MCF 10A (cell line): ENCODE data around the gene CYP27C1. TPM values are rescaled to one million over a fixed set of nuclear protein-coding genes. Genes with fewer than 3 reads are reported as not detected.

Experiments
- BruUV-seq: library from RNA; stranded (reverse); fragments of 400-500 nt; replicated peaks from 2 replicates; lab custom pipeline; 2021; lab: Mats Ljungman, UMichigan
- CTCF ChIA-PET: fragments of 300-600 bp; sonication (Branson Sonifier 250); formaldehyde crosslinking; extraction: SDS; loops from one replicate; lab custom pipeline; 2021; ENCODE audit warnings: antibody characterized with exemption, inconsistent platforms; lab: Yijun Ruan, JAX
- POLR2A ChIA-PET: fragments of 300-600, 350-650 bp; sonication (Branson Sonifier 250); formaldehyde crosslinking; extraction: SDS; loops from one replicate; lab custom pipeline; 2020; ENCODE audit warnings: antibody characterized with exemption, inconsistent platforms; lab: Yijun Ruan, JAX
- DNase-seq: peaks from one replicate; pipeline ENCODE4 v3.0.0-alpha.2; 2018; ENCODE audit not compliant: unreplicated experiment
- H3K27ac Mint-ChIP-seq: one replicate; pipeline ENCODE4 v1.8.0; 2022; ENCODE audit warnings: mild to moderate bottlenecking, low read depth, mixed read lengths; ENCODE audit not compliant: unreplicated experiment
- H3K27me3 Mint-ChIP-seq: one replicate; pipeline ENCODE4 v1.8.0; 2022; ENCODE audit warnings: mixed read lengths; ENCODE audit not compliant: insufficient read depth, unreplicated experiment
- H3K36me3 Mint-ChIP-seq: one replicate; pipeline ENCODE4 v1.8.0; 2022; ENCODE audit warnings: mild to moderate bottlenecking, moderate library complexity, mixed read lengths; ENCODE audit not compliant: insufficient read depth, unreplicated experiment
- H3K4me1 Mint-ChIP-seq: one replicate; pipeline ENCODE4 v1.8.0; 2022; ENCODE audit warnings: mixed read lengths; ENCODE audit not compliant: insufficient read depth, unreplicated experiment
- H3K4me3 Mint-ChIP-seq: one replicate; pipeline ENCODE4 v1.8.0; 2022; ENCODE audit warnings: mild to moderate bottlenecking, moderate library complexity, mixed read lengths; ENCODE audit not compliant: unreplicated experiment
- H3K9me3 Mint-ChIP-seq: one replicate; pipeline ENCODE4 v1.8.0; 2022; ENCODE audit warnings: mixed read lengths; ENCODE audit not compliant: unreplicated experiment
- CTCF ChIP-seq: fragments of 200-600 bp; IDR thresholded peaks from one replicate; pipeline ENCODE4 v1.8.0; 2022; ENCODE audit warnings: antibody characterized with exemption, mild to moderate bottlenecking; ENCODE audit not compliant: unreplicated experiment
- intact Hi-C: fragments of 100-400 bp; cut with micrococcal nuclease; formaldehyde crosslinking; loops from 2 replicates; pipeline ENCODE4 v1.14.1; 2022
- total RNA-seq: library from RNA; stranded (reverse); gene quantifications from 2 replicates; pipeline ENCODE4 v1.2.3, GENCODE V29; 2022

CYP27C1 gene
- total RNA-seq, 1 experiment from 2014 or later: not detected

GRCh38 chr2:127155947-127156346 lies 64.2 kb downstream of the CYP27C1 start:
- BruUV-seq: no TSS peak
- ChIA-PET POLR2A (interaction anchor here (0.8 kb wide), 1 partner anchor 129 kb away, joined by 3 read pairs; no protein-coding TSS in a partner anchor), CTCF (no interaction called here)
- Mint-ChIP-seq H3K27ac (no peak overlapping the region), H3K4me1 (peaks cover 9% of the 10 kb centered on the region), H3K4me3 (no peak overlapping the region), H3K9me3 (no peaks in the 10 kb centered on the region), H3K27me3 (no peaks in the 10 kb centered on the region), H3K36me3 (no peaks in the 10 kb centered on the region)
- intact Hi-C loops: no loop called here
- DNase-seq: peak; percentile 16
- no peak for TF ChIP-seq CTCF

GRCh38 chr2:127155028-127155581 lies 65.0 kb downstream of the CYP27C1 start:
- intact Hi-C loops: no loop called here
- H3K4me1 Mint-ChIP-seq: peaks cover 9% of the 10 kb centered on the region
- ChIA-PET CTCF (no interaction called here), POLR2A (no interaction called here)
- H3K4me3 Mint-ChIP-seq: no peak overlapping the region
- no TSS peak for BruUV-seq
- no peaks in the 10 kb centered on the region for H3K9me3 Mint-ChIP-seq
- no peak for TF ChIP-seq CTCF
- H3K27me3 Mint-ChIP-seq: no peaks in the 10 kb centered on the region
- H3K27ac Mint-ChIP-seq: no peak overlapping the region
- no peaks in the 10 kb centered on the region for H3K36me3 Mint-ChIP-seq
- DNase-seq: no peak

- no TSS peak for BruUV-seq
- H3K4me3 Mint-ChIP-seq: no peak overlapping the region
- ChIA-PET CTCF (interaction anchor here (0.6 to 0.9 kb wide), 2 partner anchors 20 to 748 kb away, joined by 3 to 4 read pairs; no protein-coding TSS in a partner anchor), POLR2A (interaction anchor here (0.7 kb wide), 1 partner anchor 94 kb away, joined by 3 read pairs; no protein-coding TSS in a partner anchor)
- no peaks in the 10 kb centered on the region for H3K27me3 Mint-ChIP-seq
- no peak overlapping the region for H3K27ac Mint-ChIP-seq
- intact Hi-C loops: no loop called here
- no peak for DNase-seq
- no peaks in the 10 kb centered on the region for H3K9me3 Mint-ChIP-seq
- TF ChIP-seq CTCF: no peak
- H3K36me3 Mint-ChIP-seq: no peaks in the 10 kb centered on the region
- peaks cover 9% of the 10 kb centered on the region for H3K4me1 Mint-ChIP-seq
Observed at GRCh38 chr2:127154396-127154795, 65.7 kb downstream of the CYP27C1 start.

GRCh38 chr2:127153691-127154158 lies 66.4 kb downstream of the CYP27C1 start:
- TF ChIP-seq CTCF: no peak
- Mint-ChIP-seq H3K4me1 (peaks cover 9% of the 10 kb centered on the region), H3K4me3 (no peak overlapping the region), H3K27ac (peak overlapping the region; percentile 46), H3K27me3 (no peaks in the 10 kb centered on the region), H3K36me3 (no peaks in the 10 kb centered on the region), H3K9me3 (no peaks in the 10 kb centered on the region)
- BruUV-seq: no TSS peak
- intact Hi-C loops: no loop called here
- POLR2A ChIA-PET: interaction anchor here (0.7 kb wide), 1 partner anchor 95 kb away, joined by 3 read pairs; no protein-coding TSS in a partner anchor
- peak; percentile 73 for DNase-seq
- CTCF ChIA-PET: interaction anchor here (0.9 kb wide), 1 partner anchor 21 kb away, joined by 3 read pairs; no protein-coding TSS in a partner anchor
